Measurements from ENCODE around the gene LRGUK. TPM values are rescaled to one million over a fixed set of nuclear protein-coding genes. Genes with fewer than 3 reads are reported as not detected.

LRGUK gene
- total RNA-seq, 1 donor: 0.72 TPM

DNA sequence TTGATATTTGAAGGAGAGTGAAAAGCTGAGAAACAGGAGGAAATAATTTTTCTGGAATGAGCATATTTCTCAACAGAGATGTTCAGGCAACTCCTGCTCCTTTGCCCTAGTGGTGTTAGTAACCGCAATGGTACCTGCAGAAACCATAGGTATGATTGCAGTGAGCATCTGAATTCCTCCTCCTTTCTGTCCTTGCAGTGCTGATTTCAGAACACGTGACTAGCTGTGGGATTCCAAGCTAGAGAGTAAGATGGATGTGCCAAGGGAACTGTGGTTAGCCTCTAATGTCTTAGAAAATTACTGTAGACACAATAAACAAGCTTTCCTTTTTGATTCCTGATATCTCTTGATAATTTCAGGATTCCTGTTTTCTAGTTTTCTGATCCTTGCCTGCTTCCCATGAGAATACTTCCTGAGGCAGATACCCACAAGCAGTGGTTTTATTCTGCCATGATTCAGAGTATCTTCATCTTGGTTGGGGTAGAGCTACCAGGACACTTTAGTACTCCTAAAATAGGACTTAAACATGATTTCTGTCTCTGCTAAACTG lies 27.5 kb downstream of the LRGUK start:
- Histone ChIP-seq H3K27me3 (ENCODE audit: insufficient read depth, low read length) (no peaks in the 10 kb centered on the region), H3K4me2 (ENCODE audit: insufficient read depth, low read length) (no peak overlapping the region), H3K36me3 (ENCODE audit: insufficient read depth, low read length) (no peaks in the 10 kb centered on the region), H4K20me1 (ENCODE audit: insufficient read depth, low read length) (no peaks in the 10 kb centered on the region), H3K4me1 (ENCODE audit: insufficient read depth, low read length) (peaks cover 6% of the 10 kb centered on the region), H2AFZ (ENCODE audit: low read length) (no peak overlapping the region), H3K79me2 (ENCODE audit: insufficient read depth, low read length) (no peaks in the 10 kb centered on the region), H3K4me3 (ENCODE audit: insufficient read depth, low read length) (no peak overlapping the region), H3K9me3 (ENCODE audit: low read depth, low read length) (no peaks in the 10 kb centered on the region), H3K27ac (ENCODE audit: low read depth, low read length) (no peak overlapping the region)
- no peak for DNase-seq (ENCODE audit: insufficient read length, low spot score, missing footprints)
- TF ChIP-seq, protein P1, sequence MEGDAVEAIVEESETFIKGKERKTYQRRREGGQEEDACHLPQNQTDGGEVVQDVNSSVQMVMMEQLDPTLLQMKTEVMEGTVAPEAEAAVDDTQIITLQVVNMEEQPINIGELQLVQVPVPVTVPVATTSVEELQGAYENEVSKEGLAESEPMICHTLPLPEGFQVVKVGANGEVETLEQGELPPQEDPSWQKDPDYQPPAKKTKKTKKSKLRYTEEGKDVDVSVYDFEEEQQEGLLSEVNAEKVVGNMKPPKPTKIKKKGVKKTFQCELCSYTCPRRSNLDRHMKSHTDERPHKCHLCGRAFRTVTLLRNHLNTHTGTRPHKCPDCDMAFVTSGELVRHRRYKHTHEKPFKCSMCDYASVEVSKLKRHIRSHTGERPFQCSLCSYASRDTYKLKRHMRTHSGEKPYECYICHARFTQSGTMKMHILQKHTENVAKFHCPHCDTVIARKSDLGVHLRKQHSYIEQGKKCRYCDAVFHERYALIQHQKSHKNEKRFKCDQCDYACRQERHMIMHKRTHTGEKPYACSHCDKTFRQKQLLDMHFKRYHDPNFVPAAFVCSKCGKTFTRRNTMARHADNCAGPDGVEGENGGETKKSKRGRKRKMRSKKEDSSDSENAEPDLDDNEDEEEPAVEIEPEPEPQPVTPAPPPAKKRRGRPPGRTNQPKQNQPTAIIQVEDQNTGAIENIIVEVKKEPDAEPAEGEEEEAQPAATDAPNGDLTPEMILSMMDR (IDR thresholded peaks at IDR 0.05; ENCODE audit: extremely low read depth, low read depth, low read length): no peak

DNA sequence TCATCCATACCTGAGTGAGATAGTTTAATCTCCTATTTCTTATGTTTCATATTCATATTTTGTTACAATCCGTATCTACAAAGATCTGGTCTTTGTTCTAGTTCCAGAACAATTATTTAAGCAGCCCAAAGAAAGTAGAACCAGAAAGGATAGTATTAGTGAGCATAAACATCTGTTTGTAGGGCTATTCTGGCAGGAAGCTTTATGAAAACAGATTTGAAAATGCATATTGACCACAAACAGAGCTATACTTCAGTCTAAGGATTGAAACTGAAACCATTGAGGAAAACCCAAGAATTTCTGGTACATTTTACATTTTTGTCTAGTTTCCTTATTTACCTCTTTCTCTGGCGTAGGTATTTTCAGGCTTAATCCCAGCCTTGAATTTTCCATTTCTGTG lies 28.1 kb downstream of the LRGUK start:
- Histone ChIP-seq H3K9me3 (ENCODE audit: low read depth, low read length) (no peaks in the 10 kb centered on the region), H2AFZ (ENCODE audit: low read length) (no peak overlapping the region), H3K4me2 (ENCODE audit: insufficient read depth, low read length) (no peak overlapping the region), H3K4me1 (ENCODE audit: insufficient read depth, low read length) (peaks cover 6% of the 10 kb centered on the region), H3K27ac (ENCODE audit: low read depth, low read length) (no peak overlapping the region), H3K36me3 (ENCODE audit: insufficient read depth, low read length) (no peaks in the 10 kb centered on the region), H3K79me2 (ENCODE audit: insufficient read depth, low read length) (no peaks in the 10 kb centered on the region), H3K27me3 (ENCODE audit: insufficient read depth, low read length) (no peaks in the 10 kb centered on the region), H4K20me1 (ENCODE audit: insufficient read depth, low read length) (no peaks in the 10 kb centered on the region), H3K4me3 (ENCODE audit: insufficient read depth, low read length) (no peak overlapping the region)
- no peak for DNase-seq (ENCODE audit: insufficient read length, low spot score, missing footprints)
- TF ChIP-seq, protein P1 (IDR thresholded peaks at IDR 0.05; ENCODE audit: extremely low read depth, low read depth, low read length): no peak

DNA sequence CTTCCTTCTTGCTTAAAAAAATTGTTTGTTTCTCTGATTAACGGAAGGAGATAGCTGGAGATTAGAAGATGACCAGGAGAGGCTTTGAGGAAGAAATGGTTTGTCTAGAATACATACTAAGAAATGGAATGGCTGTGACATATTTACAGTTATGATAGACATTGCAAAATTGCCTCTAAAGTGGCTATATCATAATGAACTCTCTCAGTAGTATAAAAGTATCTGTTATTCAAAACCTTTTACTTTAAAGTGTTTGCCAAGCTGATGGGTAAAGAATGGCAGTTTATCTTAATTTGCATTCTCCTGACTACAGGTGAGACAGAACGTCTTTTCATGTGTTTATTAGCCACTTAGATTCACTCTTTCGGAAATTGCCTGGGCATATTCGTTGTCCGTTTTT lies 28.7 kb downstream of the LRGUK start:
- Histone ChIP-seq H3K4me1 (ENCODE audit: insufficient read depth, low read length) (peaks cover 6% of the 10 kb centered on the region), H4K20me1 (ENCODE audit: insufficient read depth, low read length) (no peaks in the 10 kb centered on the region), H3K27ac (ENCODE audit: low read depth, low read length) (no peak overlapping the region), H3K27me3 (ENCODE audit: insufficient read depth, low read length) (no peaks in the 10 kb centered on the region), H3K4me3 (ENCODE audit: insufficient read depth, low read length) (no peak overlapping the region), H3K9me3 (ENCODE audit: low read depth, low read length) (no peaks in the 10 kb centered on the region), H3K36me3 (ENCODE audit: insufficient read depth, low read length) (no peaks in the 10 kb centered on the region), H3K4me2 (ENCODE audit: insufficient read depth, low read length) (no peak overlapping the region), H2AFZ (ENCODE audit: low read length) (no peak overlapping the region), H3K79me2 (ENCODE audit: insufficient read depth, low read length) (no peaks in the 10 kb centered on the region)
- no peak for DNase-seq (ENCODE audit: insufficient read length, low spot score, missing footprints)
- TF ChIP-seq, protein P1 (IDR thresholded peaks at IDR 0.05; ENCODE audit: extremely low read depth, low read depth, low read length): no peak

DNA sequence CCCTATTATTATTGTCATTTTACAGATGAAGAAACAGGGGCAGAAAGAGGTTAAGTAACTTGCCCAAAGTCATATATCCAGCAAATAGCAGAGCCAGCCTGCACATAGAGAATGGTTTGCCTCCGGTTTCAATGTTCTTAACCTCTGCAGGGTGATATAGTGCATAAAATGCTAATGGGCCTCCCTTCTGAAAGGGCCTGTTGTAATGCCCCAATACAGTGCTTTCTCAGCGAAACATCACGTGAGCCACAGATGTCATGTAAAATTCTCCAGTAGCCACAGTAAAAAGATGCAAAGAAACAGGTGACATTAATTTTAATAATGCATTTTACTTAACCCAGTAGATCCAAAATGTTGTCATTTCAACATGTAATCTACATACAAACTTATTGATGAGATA lies 38.1 kb downstream of the LRGUK start:
- Histone ChIP-seq H3K27ac (ENCODE audit: low read depth, low read length) (no peak overlapping the region), H2AFZ (ENCODE audit: low read length) (no peak overlapping the region), H3K36me3 (ENCODE audit: insufficient read depth, low read length) (no peaks in the 10 kb centered on the region), H3K9me3 (ENCODE audit: low read depth, low read length) (no peaks in the 10 kb centered on the region), H3K79me2 (ENCODE audit: insufficient read depth, low read length) (no peaks in the 10 kb centered on the region), H3K4me3 (ENCODE audit: insufficient read depth, low read length) (no peak overlapping the region), H4K20me1 (ENCODE audit: insufficient read depth, low read length) (no peaks in the 10 kb centered on the region), H3K4me1 (ENCODE audit: insufficient read depth, low read length) (no peaks in the 10 kb centered on the region), H3K27me3 (ENCODE audit: insufficient read depth, low read length) (peaks cover 4% of the 10 kb centered on the region), H3K4me2 (ENCODE audit: insufficient read depth, low read length) (no peak overlapping the region)
- TF ChIP-seq, protein P1 (IDR thresholded peaks at IDR 0.05; ENCODE audit: extremely low read depth, low read depth, low read length): no peak
- no peak for DNase-seq (ENCODE audit: insufficient read length, low spot score, missing footprints)
